ENCODE results near the gene RRM2.

The RRM2 gene

GRCh38 chr2:10120877-10121574 is 1.5 kb upstream of the RRM2 start:
- peak overlapping the region; percentile 78 for H3K4me3 ChIP-seq (ENCODE audit: low read length)
- DNase-seq (ENCODE audit: low read depth) = no peak
- no peak for TF ChIP-seq CTCF (conservative IDR thresholded peaks at IDR 0.05; ENCODE audit: low read length)

- H3K4me3 ChIP-seq (ENCODE audit: low read length) = peak overlapping the region; percentile 78
- no peak for DNase-seq (ENCODE audit: low read depth)
- TF ChIP-seq CTCF (conservative IDR thresholded peaks at IDR 0.05; ENCODE audit: low read length) = no peak
Observed at GRCh38 chr2:10123281-10123680, 742 bp downstream of the RRM2 start.

GRCh38 chr2:10124538-10125045 is 2.1 kb downstream of the RRM2 start:
- no peak overlapping the region for H3K4me3 ChIP-seq (ENCODE audit: low read length)

GRCh38 chr2:10125842-10126631 is 3.5 kb downstream of the RRM2 start:
- H3K4me3 ChIP-seq (ENCODE audit: low read length) = no peak overlapping the region

More at GRCh38 chr2:10124538-10125045, 2.1 kb downstream of the RRM2 start:
- DNase-seq (ENCODE audit: low read depth) = peak; percentile 78
- peak; percentile 64 for TF ChIP-seq CTCF (conservative IDR thresholded peaks at IDR 0.05; ENCODE audit: low read length)

GRCh38 chr2:10126632-10127026 is 4.1 kb downstream of the RRM2 start:
- H3K4me3 ChIP-seq (ENCODE audit: low read length) = no peak overlapping the region
- no peak for DNase-seq (ENCODE audit: low read depth)
- TF ChIP-seq CTCF (conservative IDR thresholded peaks at IDR 0.05; ENCODE audit: low read length) = no peak

More at GRCh38 chr2:10125842-10126631, 3.5 kb downstream of the RRM2 start:
- no peak for TF ChIP-seq CTCF (conservative IDR thresholded peaks at IDR 0.05; ENCODE audit: low read length)
- DNase-seq (ENCODE audit: low read depth) = no peak

- no peak for DNase-seq (ENCODE audit: low read depth)
- no peak for TF ChIP-seq CTCF (conservative IDR thresholded peaks at IDR 0.05; ENCODE audit: low read length)
- no peak overlapping the region for H3K4me3 ChIP-seq (ENCODE audit: low read length)
Observed at GRCh38 chr2:10128420-10128819, 5.9 kb downstream of the RRM2 start.
